ENCODE data around the gene GALNT18. TPM values are rescaled to one million over a fixed set of nuclear protein-coding genes. Genes with fewer than 3 reads are reported as not detected.

The GALNT18 gene
- polyA plus RNA-seq, 1 donor from 2014 or later: 7.6 TPM

DNA sequence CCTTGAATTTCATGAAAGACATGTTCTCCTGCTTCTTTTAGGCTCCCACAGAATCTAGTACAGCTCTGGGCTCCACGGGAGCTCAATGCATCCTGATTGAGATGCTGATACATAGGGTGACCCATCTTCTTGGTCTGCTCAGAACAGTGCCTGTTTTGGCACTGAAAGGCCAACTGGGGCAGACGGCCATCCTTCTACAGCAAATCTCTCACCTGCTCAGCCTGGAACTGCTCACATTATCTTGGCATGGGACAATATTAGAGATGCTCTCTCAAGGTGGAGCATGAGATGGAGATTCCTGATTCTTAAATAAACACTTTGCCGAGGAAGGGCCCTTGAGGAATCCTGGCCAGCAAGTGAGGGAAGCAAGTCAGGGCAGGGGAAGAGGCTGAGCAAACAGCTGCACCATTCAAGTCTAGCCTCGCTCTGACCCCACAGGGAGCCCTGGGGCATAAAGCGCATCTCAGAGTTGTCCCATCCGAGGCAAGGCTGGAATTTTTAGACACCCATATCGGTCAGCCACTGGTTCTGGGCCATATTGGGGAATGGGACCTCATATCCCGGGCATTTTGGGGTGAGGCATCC, 210.3 kb downstream of the GALNT18 start:
- no peaks in the 10 kb centered on the region for H3K36me3 ChIP-seq (ENCODE audit: insufficient read depth, low read length)
- H3K9ac ChIP-seq (ENCODE audit: low read length): no peak overlapping the region
- no peaks in the 10 kb centered on the region for H3F3A ChIP-seq (ENCODE audit: insufficient read depth, low read length, poor library complexity, severe bottlenecking)
- no peak overlapping the region for H3K4me2 ChIP-seq (ENCODE audit: low read length)
- H3K27ac ChIP-seq (ENCODE audit: low read length): no peak overlapping the region
- no peaks in the 10 kb centered on the region for H3K9me3 ChIP-seq (ENCODE audit: low read length)
- no peak overlapping the region for H2AFZ ChIP-seq (ENCODE audit: low read depth, low read length)
- no peaks in the 10 kb centered on the region for H3K9me2 ChIP-seq (ENCODE audit: insufficient read depth, low read length)
- TF ChIP-seq POLR2AphosphoS5 (IDR thresholded peaks at IDR 0.05) (no peak), RAD21 (conservative IDR thresholded peaks at IDR 0.05) (no peak), SMC3 (conservative IDR thresholded peaks at IDR 0.05; ENCODE audit: poor library complexity) (no peak), EP300 (conservative IDR thresholded peaks at IDR 0.05; ENCODE audit: poor library complexity, severe bottlenecking) (no peak), EZH2 (IDR thresholded peaks at IDR 0.05; ENCODE audit: borderline replicate concordance, insufficient read depth, low read length, poor library complexity, severe bottlenecking) (no peak), MXI1 (conservative IDR thresholded peaks at IDR 0.05; ENCODE audit: poor library complexity, severe bottlenecking) (no peak), TAF1 (IDR thresholded peaks at IDR 0.05; ENCODE audit: low read depth) (no peak)
- TF ChIP-seq, protein P1, sequence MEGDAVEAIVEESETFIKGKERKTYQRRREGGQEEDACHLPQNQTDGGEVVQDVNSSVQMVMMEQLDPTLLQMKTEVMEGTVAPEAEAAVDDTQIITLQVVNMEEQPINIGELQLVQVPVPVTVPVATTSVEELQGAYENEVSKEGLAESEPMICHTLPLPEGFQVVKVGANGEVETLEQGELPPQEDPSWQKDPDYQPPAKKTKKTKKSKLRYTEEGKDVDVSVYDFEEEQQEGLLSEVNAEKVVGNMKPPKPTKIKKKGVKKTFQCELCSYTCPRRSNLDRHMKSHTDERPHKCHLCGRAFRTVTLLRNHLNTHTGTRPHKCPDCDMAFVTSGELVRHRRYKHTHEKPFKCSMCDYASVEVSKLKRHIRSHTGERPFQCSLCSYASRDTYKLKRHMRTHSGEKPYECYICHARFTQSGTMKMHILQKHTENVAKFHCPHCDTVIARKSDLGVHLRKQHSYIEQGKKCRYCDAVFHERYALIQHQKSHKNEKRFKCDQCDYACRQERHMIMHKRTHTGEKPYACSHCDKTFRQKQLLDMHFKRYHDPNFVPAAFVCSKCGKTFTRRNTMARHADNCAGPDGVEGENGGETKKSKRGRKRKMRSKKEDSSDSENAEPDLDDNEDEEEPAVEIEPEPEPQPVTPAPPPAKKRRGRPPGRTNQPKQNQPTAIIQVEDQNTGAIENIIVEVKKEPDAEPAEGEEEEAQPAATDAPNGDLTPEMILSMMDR (IDR thresholded peaks at IDR 0.05; ENCODE audit: poor library complexity, severe bottlenecking): no peak
- TF ChIP-seq, protein P2, sequence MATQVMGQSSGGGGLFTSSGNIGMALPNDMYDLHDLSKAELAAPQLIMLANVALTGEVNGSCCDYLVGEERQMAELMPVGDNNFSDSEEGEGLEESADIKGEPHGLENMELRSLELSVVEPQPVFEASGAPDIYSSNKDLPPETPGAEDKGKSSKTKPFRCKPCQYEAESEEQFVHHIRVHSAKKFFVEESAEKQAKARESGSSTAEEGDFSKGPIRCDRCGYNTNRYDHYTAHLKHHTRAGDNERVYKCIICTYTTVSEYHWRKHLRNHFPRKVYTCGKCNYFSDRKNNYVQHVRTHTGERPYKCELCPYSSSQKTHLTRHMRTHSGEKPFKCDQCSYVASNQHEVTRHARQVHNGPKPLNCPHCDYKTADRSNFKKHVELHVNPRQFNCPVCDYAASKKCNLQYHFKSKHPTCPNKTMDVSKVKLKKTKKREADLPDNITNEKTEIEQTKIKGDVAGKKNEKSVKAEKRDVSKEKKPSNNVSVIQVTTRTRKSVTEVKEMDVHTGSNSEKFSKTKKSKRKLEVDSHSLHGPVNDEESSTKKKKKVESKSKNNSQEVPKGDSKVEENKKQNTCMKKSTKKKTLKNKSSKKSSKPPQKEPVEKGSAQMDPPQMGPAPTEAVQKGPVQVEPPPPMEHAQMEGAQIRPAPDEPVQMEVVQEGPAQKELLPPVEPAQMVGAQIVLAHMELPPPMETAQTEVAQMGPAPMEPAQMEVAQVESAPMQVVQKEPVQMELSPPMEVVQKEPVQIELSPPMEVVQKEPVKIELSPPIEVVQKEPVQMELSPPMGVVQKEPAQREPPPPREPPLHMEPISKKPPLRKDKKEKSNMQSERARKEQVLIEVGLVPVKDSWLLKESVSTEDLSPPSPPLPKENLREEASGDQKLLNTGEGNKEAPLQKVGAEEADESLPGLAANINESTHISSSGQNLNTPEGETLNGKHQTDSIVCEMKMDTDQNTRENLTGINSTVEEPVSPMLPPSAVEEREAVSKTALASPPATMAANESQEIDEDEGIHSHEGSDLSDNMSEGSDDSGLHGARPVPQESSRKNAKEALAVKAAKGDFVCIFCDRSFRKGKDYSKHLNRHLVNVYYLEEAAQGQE (IDR thresholded peaks at IDR 0.05; ENCODE audit: borderline replicate concordance): no peak
- no peaks in the 10 kb centered on the region for H3K27me3 ChIP-seq (ENCODE audit: insufficient read depth, low read depth, low read length)
- H3K79me2 ChIP-seq (replicated peaks; ENCODE audit: insufficient read depth, low read length): no peaks in the 10 kb centered on the region
- H4K20me1 ChIP-seq (ENCODE audit: insufficient read depth): no peaks in the 10 kb centered on the region
- H3K4me3 ChIP-seq (ENCODE audit: low read length): no peak overlapping the region

DNA sequence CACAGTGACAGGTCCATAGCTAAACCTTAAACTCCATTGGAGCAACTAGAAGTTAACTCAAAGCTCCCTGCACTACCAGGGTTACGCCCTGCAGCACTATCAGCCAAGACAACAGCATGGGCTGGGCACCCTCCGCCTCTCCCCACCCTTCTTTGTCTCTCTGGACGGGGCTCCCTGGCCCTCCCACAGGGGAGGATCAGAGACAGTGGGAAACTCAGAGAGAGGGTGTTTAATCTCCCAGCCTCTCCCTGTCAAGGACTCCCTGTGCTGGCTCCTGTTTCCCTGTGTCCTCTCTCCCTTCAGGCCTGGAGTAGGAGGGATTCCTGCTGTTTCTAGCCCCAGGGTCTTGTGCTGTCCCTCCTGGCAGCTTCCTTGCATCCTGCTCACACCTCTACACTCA, 211.9 kb downstream of the GALNT18 start:
- Histone ChIP-seq H3K27me3 (ENCODE audit: insufficient read depth, low read depth, low read length) (no peaks in the 10 kb centered on the region), H3F3A (ENCODE audit: insufficient read depth, low read length, poor library complexity, severe bottlenecking) (no peaks in the 10 kb centered on the region), H4K20me1 (ENCODE audit: insufficient read depth) (no peaks in the 10 kb centered on the region), H3K36me3 (ENCODE audit: insufficient read depth, low read length) (no peaks in the 10 kb centered on the region), H3K79me2 (replicated peaks; ENCODE audit: insufficient read depth, low read length) (no peaks in the 10 kb centered on the region), H2AFZ (ENCODE audit: low read depth, low read length) (no peak overlapping the region), H3K27ac (ENCODE audit: low read length) (no peak overlapping the region), H3K9ac (ENCODE audit: low read length) (no peak overlapping the region), H3K4me3 (ENCODE audit: low read length) (no peak overlapping the region), H3K9me3 (ENCODE audit: low read length) (no peaks in the 10 kb centered on the region), H3K9me2 (ENCODE audit: insufficient read depth, low read length) (no peaks in the 10 kb centered on the region), H3K4me2 (ENCODE audit: low read length) (no peak overlapping the region)
- TF ChIP-seq EP300 (conservative IDR thresholded peaks at IDR 0.05; ENCODE audit: poor library complexity, severe bottlenecking): no peak
- no peak for TF ChIP-seq MXI1 (conservative IDR thresholded peaks at IDR 0.05; ENCODE audit: poor library complexity, severe bottlenecking)
- TF ChIP-seq TAF1 (IDR thresholded peaks at IDR 0.05; ENCODE audit: low read depth): no peak
- TF ChIP-seq RAD21 (conservative IDR thresholded peaks at IDR 0.05): no peak
- TF ChIP-seq EZH2 (IDR thresholded peaks at IDR 0.05; ENCODE audit: borderline replicate concordance, insufficient read depth, low read length, poor library complexity, severe bottlenecking): no peak
- TF ChIP-seq, protein P1 (IDR thresholded peaks at IDR 0.05; ENCODE audit: poor library complexity, severe bottlenecking): no peak
- no peak for TF ChIP-seq SMC3 (conservative IDR thresholded peaks at IDR 0.05; ENCODE audit: poor library complexity)
- TF ChIP-seq, protein P2 (IDR thresholded peaks at IDR 0.05; ENCODE audit: borderline replicate concordance): no peak
- no peak for TF ChIP-seq POLR2AphosphoS5 (IDR thresholded peaks at IDR 0.05)

Data from neural cell (in vitro differentiated cells).